ENCODE data around the gene ATG9B.

DNA sequence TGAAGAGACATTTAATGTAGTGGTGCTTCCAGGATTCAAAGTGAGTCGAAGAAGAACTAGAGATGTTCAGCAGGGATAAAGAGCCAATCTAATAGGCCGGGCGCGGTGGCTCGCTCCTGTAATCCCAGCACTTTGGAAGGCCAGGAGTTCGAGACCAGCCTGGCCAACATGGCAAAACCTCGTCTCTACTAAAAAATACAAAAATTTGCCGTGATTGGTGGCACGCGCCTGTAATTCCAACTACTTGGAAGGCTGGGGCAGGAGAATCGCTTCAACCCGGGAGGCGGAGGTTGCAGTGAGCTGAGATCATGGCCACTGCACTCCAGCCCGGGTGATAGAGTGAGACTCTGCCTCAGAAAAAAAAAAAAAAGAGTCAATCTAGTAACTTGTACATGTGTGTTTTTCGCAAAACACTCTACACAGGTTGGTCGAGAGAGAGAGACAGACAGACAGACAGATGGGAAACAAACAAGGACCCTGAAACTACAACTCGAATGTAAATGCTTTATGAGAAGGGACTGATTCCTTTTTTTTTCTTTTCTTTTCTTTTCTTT lies 4.7 kb upstream of the ATG9B start:
- TF ChIP-seq POLR2A (IDR thresholded peaks at IDR 0.05; ENCODE audit: low read depth) = no peak
- TF ChIP-seq, protein P1, sequence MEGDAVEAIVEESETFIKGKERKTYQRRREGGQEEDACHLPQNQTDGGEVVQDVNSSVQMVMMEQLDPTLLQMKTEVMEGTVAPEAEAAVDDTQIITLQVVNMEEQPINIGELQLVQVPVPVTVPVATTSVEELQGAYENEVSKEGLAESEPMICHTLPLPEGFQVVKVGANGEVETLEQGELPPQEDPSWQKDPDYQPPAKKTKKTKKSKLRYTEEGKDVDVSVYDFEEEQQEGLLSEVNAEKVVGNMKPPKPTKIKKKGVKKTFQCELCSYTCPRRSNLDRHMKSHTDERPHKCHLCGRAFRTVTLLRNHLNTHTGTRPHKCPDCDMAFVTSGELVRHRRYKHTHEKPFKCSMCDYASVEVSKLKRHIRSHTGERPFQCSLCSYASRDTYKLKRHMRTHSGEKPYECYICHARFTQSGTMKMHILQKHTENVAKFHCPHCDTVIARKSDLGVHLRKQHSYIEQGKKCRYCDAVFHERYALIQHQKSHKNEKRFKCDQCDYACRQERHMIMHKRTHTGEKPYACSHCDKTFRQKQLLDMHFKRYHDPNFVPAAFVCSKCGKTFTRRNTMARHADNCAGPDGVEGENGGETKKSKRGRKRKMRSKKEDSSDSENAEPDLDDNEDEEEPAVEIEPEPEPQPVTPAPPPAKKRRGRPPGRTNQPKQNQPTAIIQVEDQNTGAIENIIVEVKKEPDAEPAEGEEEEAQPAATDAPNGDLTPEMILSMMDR (IDR thresholded peaks at IDR 0.05) = no peak
- no peak for TF ChIP-seq POLR2AphosphoS5 (IDR thresholded peaks at IDR 0.05)
- TF ChIP-seq EP300 (IDR thresholded peaks at IDR 0.05) = no peak

All from esophagus muscularis mucosa (tissue), 4 donors.